HS-27A (cell line): ENCODE data around the gene BMI1.

Source experiments
- DNase-seq: peaks from one replicate; pipeline ENCODE4 v3.0.0-alpha.2; 2012; ENCODE audit warnings: low read depth, missing footprints

Gene BMI1

GRCh38 chr10:22367471-22367870 lies 46.6 kb downstream of the BMI1 start:
- DNase-seq, result no peak

- DNase-seq, result no peak
These were observed 47.5 kb downstream of the BMI1 start for GRCh38 chr10:22368402-22368801.

GRCh38 chr10:22368981-22369380 lies 48.1 kb downstream of the BMI1 start:
- DNase-seq, result no peak

GRCh38 chr10:22369434-22370072 lies 48.7 kb downstream of the BMI1 start:
- DNase-seq, result no peak

- no peak for DNase-seq
These were observed 49.4 kb downstream of the BMI1 start for GRCh38 chr10:22370320-22370719.

GRCh38 chr10:22372298-22372697 lies 51.4 kb downstream of the BMI1 start:
- DNase-seq, result no peak

- no peak for DNase-seq
These were observed 52.0 kb downstream of the BMI1 start for GRCh38 chr10:22372917-22373316.

GRCh38 chr10:22374489-22375126 lies 53.7 kb downstream of the BMI1 start:
- no peak for DNase-seq

GRCh38 chr10:22379059-22379458 lies 58.2 kb downstream of the BMI1 start:
- no peak for DNase-seq
